Liver (tissue), 3 donors: Measurements from ENCODE around the gene VWA3B.

ENCODE experiments used
- ATF3 ChIP-seq: IDR thresholded peaks from 2 replicates; pipeline ENCODE4 v1.6.1; 2016; ENCODE audit warnings: antibody characterized with exemption
- CTCF ChIP-seq: fragments of 150-350 bp; IDR thresholded peaks from 2 replicates; pipeline ENCODE4 v1.5.1; 2017; ENCODE audit warnings: improper control_type of control experiment, low read depth, low read length; ENCODE audit not compliant: missing input control
- EGR1 ChIP-seq, 2 donors: IDR thresholded peaks; 2 replicates each; pipeline ENCODE4 v1.6.1; 2016 to 2018; ENCODE audit warnings: antibody characterized with exemption in 2 of 2, low read depth in 2 of 2
- GABPA ChIP-seq, 2 donors: IDR thresholded peaks in 1 of 2; conservative IDR thresholded peaks in 1 of 2; 2 replicates each; pipeline ENCODE4 v1.6.1; 2016; ENCODE audit warnings: antibody characterized with exemption in 2 of 2, mild to moderate bottlenecking in 1 of 2, moderate library complexity in 1 of 2
- JUND ChIP-seq, 2 donors: IDR thresholded peaks; 2 replicates each; pipeline ENCODE4 v1.6.1; 2016; ENCODE audit warnings: antibody characterized with exemption in 2 of 2
- MAX ChIP-seq: IDR thresholded peaks from 2 replicates; pipeline ENCODE4 v1.6.1; 2016; ENCODE audit warnings: antibody characterized with exemption
- NR2F2 ChIP-seq: IDR thresholded peaks from 2 replicates; pipeline ENCODE4 v1.6.1; 2016; ENCODE audit warnings: antibody characterized with exemption
- RAD21 ChIP-seq, 2 donors: IDR thresholded peaks; 2 replicates each; pipeline ENCODE4 v1.6.1; 2016; ENCODE audit warnings: antibody characterized with exemption in 2 of 2, mild to moderate bottlenecking in 2 of 2
- REST ChIP-seq: IDR thresholded peaks from 2 replicates; pipeline ENCODE4 v1.6.1; 2016; ENCODE audit warnings: antibody characterized with exemption, mild to moderate bottlenecking
- SP1 ChIP-seq: IDR thresholded peaks from 2 replicates; pipeline ENCODE4 v1.6.1; 2018; ENCODE audit warnings: antibody characterized with exemption, mild to moderate bottlenecking
- TAF1 ChIP-seq: conservative IDR thresholded peaks from 2 replicates; pipeline ENCODE4 v1.6.1; 2016; ENCODE audit warnings: antibody characterized with exemption, mild to moderate bottlenecking
- YY1 ChIP-seq: IDR thresholded peaks from 2 replicates; pipeline ENCODE4 v1.6.1; 2016; ENCODE audit warnings: antibody characterized with exemption, mild to moderate bottlenecking
- donor health status: healthy.
- donor health status: healthy.

- TF ChIP-seq CTCF (no peak), JUND (IDR thresholded peaks at IDR 0.05) (no peak), REST (no peak), ATF3 (no peak), RAD21 (IDR thresholded peaks at IDR 0.05) (no peak), SP1 (no peak), YY1 (no peak), EGR1 (IDR thresholded peaks at IDR 0.05; ENCODE audit: low read depth in 2 of 2) (no peak), TAF1 (no peak), GABPA (IDR thresholded peaks at IDR 0.05 in 1 of 2, conservative IDR thresholded peaks at IDR 0.05 in 1 of 2) (no peak), MAX (no peak), NR2F2 (no peak)
These were observed 129.6 kb downstream of the VWA3B start for GRCh38 chr2:98216616-98217015.
